Measurements from ENCODE around the gene IGLL5. TPM values are rescaled to one million over a fixed set of nuclear protein-coding genes. Genes with fewer than 3 reads are reported as not detected.

The IGLL5 gene
- total and polyA plus RNA-seq, 8 donors = 2.0 to 53.1 (median 19.8) TPM; not detected in 2

DNA sequence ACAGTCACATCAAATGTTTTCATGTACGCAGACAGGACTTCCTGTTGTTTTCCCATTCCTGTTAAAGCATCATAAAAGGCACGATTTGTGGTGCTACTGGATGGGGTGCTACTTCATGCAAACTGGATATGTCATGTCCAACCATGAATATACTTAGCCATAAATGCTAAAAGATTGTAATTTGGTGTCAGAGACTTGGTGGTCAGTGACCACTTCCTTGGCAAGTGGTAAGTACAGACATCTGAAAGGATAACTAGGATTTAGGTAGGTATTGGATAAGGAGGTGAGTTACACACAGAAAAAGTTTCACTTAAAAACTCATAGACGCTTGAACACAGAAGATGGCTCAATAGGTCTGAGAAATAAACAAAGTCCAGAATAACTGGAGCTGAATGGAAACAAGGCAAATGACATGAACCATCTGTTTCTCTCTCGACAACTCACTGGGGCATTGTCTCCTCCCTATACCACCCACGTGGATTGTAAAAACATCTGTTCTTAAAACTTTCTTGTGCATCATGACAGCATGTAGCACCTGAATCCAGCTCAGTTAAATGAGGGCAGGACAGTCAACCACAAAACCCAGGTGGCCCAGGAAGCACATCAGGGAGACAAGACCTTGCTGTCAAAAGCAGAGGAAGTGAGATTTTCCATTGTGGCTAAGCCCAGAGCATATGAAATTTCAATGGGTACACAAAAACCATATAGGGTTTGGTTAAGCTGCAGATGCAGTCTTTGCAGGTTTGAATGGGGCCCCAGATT, 22.1 kb upstream of the IGLL5 start:
- Histone ChIP-seq H3K36me3 (no peaks in the 10 kb centered on the region), H3K4me1 (peaks cover 0 to 17% (median 4%) of the 10 kb centered on the region in 4 donors), H3K9me3 (no peaks in the 10 kb centered on the region), H3K27ac (peak overlapping the region in 1 of 5 donors; percentile 30), H3K27me3 (peaks cover 0 to 15% (median 0%) of the 10 kb centered on the region in 3 donors), H3K4me3 (no peak overlapping the region)
- peak in 2 of 3 donors; percentile 10 to 26 for TF ChIP-seq POLR2AphosphoS5 (IDR thresholded peaks at IDR 0.05)
- no peak for TF ChIP-seq CTCF (IDR thresholded peaks at IDR 0.05)
- peak in 1 of 2 donors; percentile 59 for DNase-seq
- WGBS, 5 donors = 41 to 63% (median 51%) methylated on average over 5 of the region's 5 CpGs
- intact Hi-C loops (cut with DNase I; ENCODE audit: low total_unique reads) = no loop called here

DNA sequence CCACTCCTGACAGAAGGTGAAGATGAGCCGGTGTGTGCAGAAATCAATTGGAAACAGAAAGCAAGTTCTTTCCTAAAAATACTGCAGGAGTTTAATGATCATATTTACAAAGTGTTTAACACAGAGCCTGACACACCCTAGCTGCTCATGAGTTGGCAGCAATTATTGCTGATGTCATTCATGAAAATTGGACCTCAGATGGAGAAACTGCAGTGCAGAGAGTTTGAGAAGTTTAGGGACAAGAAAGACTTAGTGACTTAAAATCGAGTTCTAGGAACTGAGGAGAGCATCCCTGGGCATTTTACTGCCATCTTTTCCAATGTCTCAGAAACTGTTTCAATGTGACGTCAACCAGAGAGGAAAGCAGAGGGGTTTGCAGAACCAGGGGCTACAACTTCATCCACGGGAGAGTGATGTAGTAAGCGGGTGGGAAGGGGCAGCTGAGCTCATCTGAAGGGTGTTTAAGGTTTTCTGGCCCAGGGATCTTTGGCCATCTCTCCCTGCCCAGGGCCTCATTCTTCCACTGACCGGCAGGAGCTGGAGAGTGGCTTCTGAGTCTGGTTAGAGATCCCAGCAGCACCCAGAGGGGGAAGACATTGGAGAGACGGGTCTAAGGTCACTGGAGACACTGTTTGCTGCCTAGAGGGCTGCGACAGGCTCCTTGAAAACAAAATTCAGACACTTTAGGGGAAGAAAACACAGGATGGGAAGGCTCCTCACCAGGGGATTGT, 21.1 kb upstream of the IGLL5 start:
- TF ChIP-seq POLR2A (IDR thresholded peaks at IDR 0.05) = no peak
- no peak for TF ChIP-seq CTCF (IDR thresholded peaks at IDR 0.05)
- no peak for TF ChIP-seq EP300 (IDR thresholded peaks at IDR 0.05)
- TF ChIP-seq POLR2AphosphoS5 (IDR thresholded peaks at IDR 0.05) = no peak
- 43 to 57% (median 52%) methylated on average over 8 of the region's 8 CpGs for WGBS, 5 donors
- intact Hi-C loops (cut with DNase I; ENCODE audit: low total_unique reads) = no loop called here
- no peaks in the 10 kb centered on the region for H3K36me3 ChIP-seq
- DNase-seq = peak in 1 of 2 donors; percentile 73
- peaks cover 0 to 17% (median 0%) of the 10 kb centered on the region in 3 donors for H3K27me3 ChIP-seq
- no peak overlapping the region for H3K4me3 ChIP-seq
- no peaks in the 10 kb centered on the region for H3K9me3 ChIP-seq
- H3K4me1 ChIP-seq = peaks cover 0 to 17% (median 4%) of the 10 kb centered on the region in 4 donors
- peak overlapping the region in 1 of 5 donors; percentile 42 for H3K27ac ChIP-seq

DNA sequence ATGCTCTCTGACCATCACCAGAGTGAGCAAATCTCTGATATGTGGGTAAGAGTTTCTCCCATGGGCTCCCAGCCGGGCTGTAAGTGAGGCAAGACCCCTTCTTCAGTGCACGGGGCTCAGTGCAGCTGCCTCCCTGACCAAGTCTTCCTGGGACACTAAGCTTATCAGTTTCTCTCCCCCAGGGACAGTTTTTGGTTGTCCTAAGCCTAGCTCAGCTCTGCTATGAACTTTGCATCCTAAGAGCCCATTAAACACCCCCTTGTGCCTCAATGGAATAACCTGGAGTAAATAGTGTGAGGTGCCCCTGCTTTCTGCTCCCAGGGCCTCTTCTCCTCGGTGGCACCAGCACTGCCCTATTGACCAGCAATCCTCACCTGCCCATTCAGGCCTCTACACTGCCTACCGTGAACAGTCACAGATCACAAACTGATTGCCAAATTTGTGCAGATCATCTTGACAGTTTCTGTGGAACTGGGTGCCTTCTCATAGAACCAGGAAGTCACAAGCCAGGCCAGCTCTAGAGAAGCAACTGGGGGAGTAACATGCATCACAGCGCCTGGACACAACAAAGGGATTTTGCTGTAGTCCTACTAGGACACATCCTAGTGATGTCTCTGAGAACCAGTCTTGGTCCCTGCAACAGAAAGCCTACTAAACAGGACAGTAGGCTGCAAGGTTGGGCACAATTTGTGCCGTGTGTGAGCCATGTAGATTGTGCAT, 19.5 kb upstream of the IGLL5 start:
- DNase-seq = no peak
- TF ChIP-seq POLR2AphosphoS5 (IDR thresholded peaks at IDR 0.05) = no peak
- TF ChIP-seq EP300 (IDR thresholded peaks at IDR 0.05) = no peak
- no peak for TF ChIP-seq POLR2A (IDR thresholded peaks at IDR 0.05)
- TF ChIP-seq CTCF (IDR thresholded peaks at IDR 0.05) = no peak
- Histone ChIP-seq H3K4me1 (peaks cover 0 to 17% (median 4%) of the 10 kb centered on the region in 4 donors), H3K9me3 (no peaks in the 10 kb centered on the region), H3K4me3 (no peak overlapping the region), H3K27ac (no peak overlapping the region), H3K36me3 (no peaks in the 10 kb centered on the region), H3K27me3 (peaks cover 0 to 32% (median 0%) of the 10 kb centered on the region in 3 donors)
- intact Hi-C loops (cut with DNase I; ENCODE audit: low total_unique reads) = no loop called here
- WGBS, 5 donors = 77 to 88% (median 79%) methylated on average over 6 of the region's 6 CpGs

Data from stomach (tissue), 9 donors.